ENCODE data around the gene NMT2.

NMT2 gene

DNA sequence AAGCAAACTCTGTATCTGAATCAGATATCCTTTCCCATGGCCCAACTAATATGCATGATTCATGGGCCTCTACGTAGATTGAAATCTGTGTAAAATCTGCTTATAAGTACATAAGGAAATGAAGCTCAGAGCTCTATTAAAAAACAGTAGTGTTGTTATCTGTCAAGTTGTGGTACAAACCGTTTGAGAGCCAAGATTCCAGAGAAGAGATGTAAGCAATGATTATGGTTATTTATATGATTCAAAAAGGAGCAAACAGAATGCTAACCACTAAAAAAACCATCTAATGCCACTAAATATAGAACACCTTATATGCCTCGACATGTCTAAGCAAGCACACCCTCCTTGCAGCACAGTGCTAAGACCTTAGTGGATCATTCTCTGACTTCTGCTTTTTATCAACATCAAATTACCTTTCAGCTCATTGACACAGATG lies 44.7 kb downstream of the NMT2 start:
- no peak for DNase-seq
- no peak overlapping the region for H3K4me2 ChIP-seq (ENCODE audit: low read length)
- H2AK5ac ChIP-seq (ENCODE audit: low read length) = no peak overlapping the region
- H3K56ac ChIP-seq (ENCODE audit: low read length) = no peak overlapping the region
- H3K18ac ChIP-seq (ENCODE audit: low read length) = no peak overlapping the region
- H3K9ac ChIP-seq (ENCODE audit: low read length) = no peak overlapping the region
- no peak overlapping the region for H2BK5ac ChIP-seq (ENCODE audit: low read length)
- no peak overlapping the region for H2BK120ac ChIP-seq (ENCODE audit: low read depth, low read length)
- H3K79me1 ChIP-seq (ENCODE audit: low read length) = no peaks in the 10 kb centered on the region
- no peak overlapping the region for H4K8ac ChIP-seq (ENCODE audit: low read depth, low read length)
- H3K4ac ChIP-seq (ENCODE audit: low read depth, low read length) = no peak overlapping the region
- no peaks in the 10 kb centered on the region for H3K79me2 ChIP-seq (ENCODE audit: control insufficient read depth, insufficient read depth, low read length)
- no CpG with 5 or more reads among the region's 3 CpGs for WGBS (ENCODE audit: extremely low coverage, insufficient coverage, low lambda C conversion rate)
- no peaks in the 10 kb centered on the region for H3K4me1 ChIP-seq (ENCODE audit: control insufficient read depth, low read depth, low read length)
- H4K5ac ChIP-seq (ENCODE audit: low read length) = no peak overlapping the region
- no peaks in the 10 kb centered on the region for H3K36me3 ChIP-seq (ENCODE audit: control insufficient read depth, insufficient read depth, low read length)
- no peaks in the 10 kb centered on the region for H3K27me3 ChIP-seq (ENCODE audit: insufficient read depth, low read length, poor library complexity)
- no peak overlapping the region for H3K27ac ChIP-seq (ENCODE audit: low read depth, low read length)
- no peak overlapping the region for H3K23ac ChIP-seq (ENCODE audit: low read length)
- no peak overlapping the region for H3K4me3 ChIP-seq (ENCODE audit: low read length)
- H2BK15ac ChIP-seq (replicated peaks; ENCODE audit: low read depth) = no peak overlapping the region

GRCh38 chr10:15122477-15123030 lies 45.9 kb downstream of the NMT2 start:
- H2BK5ac ChIP-seq (ENCODE audit: low read length) = no peak overlapping the region
- H3K4me1 ChIP-seq (ENCODE audit: control insufficient read depth, low read depth, low read length) = no peaks in the 10 kb centered on the region
- no peak overlapping the region for H2AK5ac ChIP-seq (ENCODE audit: low read length)
- H3K18ac ChIP-seq (ENCODE audit: low read length) = no peak overlapping the region
- H3K27ac ChIP-seq (ENCODE audit: low read depth, low read length) = no peak overlapping the region
- H3K9ac ChIP-seq (ENCODE audit: low read length) = no peak overlapping the region
- no peak overlapping the region for H2BK120ac ChIP-seq (ENCODE audit: low read depth, low read length)
- H4K8ac ChIP-seq (ENCODE audit: low read depth, low read length) = no peak overlapping the region
- no peak overlapping the region for H3K4ac ChIP-seq (ENCODE audit: low read depth, low read length)
- H3K23ac ChIP-seq (ENCODE audit: low read length) = no peak overlapping the region
- WGBS (ENCODE audit: extremely low coverage, insufficient coverage, low lambda C conversion rate) = no CpG with 5 or more reads among the region's 9 CpGs
- no peak for DNase-seq
- H3K4me3 ChIP-seq (ENCODE audit: low read length) = no peak overlapping the region
- H3K79me1 ChIP-seq (ENCODE audit: low read length) = no peaks in the 10 kb centered on the region
- H3K56ac ChIP-seq (ENCODE audit: low read length) = no peak overlapping the region
- H3K36me3 ChIP-seq (ENCODE audit: control insufficient read depth, insufficient read depth, low read length) = no peaks in the 10 kb centered on the region
- H3K4me2 ChIP-seq (ENCODE audit: low read length) = no peak overlapping the region
- H3K27me3 ChIP-seq (ENCODE audit: insufficient read depth, low read length, poor library complexity) = no peaks in the 10 kb centered on the region
- no peaks in the 10 kb centered on the region for H3K79me2 ChIP-seq (ENCODE audit: control insufficient read depth, insufficient read depth, low read length)
- no peak overlapping the region for H2BK15ac ChIP-seq (replicated peaks; ENCODE audit: low read depth)
- no peak overlapping the region for H4K5ac ChIP-seq (ENCODE audit: low read length)

DNA sequence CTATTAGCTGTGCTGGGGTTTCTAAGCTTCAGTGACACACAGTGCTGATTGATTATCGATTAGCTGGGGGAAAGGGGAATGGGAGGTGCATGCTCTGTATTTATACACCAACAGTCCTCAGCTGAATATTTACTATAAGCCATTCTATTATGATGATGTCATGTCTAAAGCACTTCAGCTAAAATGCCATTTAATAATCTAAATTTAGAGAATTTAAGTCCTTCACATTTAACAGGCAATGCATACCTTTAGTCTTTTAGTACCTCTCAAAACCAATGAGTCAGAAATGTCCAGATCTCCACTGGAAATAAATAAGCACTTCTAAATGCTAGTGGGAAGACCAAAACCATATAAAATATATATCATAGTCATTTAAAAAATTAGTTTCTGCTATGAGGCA lies 46.8 kb downstream of the NMT2 start:
- no peak overlapping the region for H3K56ac ChIP-seq (ENCODE audit: low read length)
- H3K4me1 ChIP-seq (ENCODE audit: control insufficient read depth, low read depth, low read length) = no peaks in the 10 kb centered on the region
- H3K4ac ChIP-seq (ENCODE audit: low read depth, low read length) = no peak overlapping the region
- no peaks in the 10 kb centered on the region for H3K79me1 ChIP-seq (ENCODE audit: low read length)
- H3K4me2 ChIP-seq (ENCODE audit: low read length) = no peak overlapping the region
- no peak overlapping the region for H3K18ac ChIP-seq (ENCODE audit: low read length)
- H4K8ac ChIP-seq (ENCODE audit: low read depth, low read length) = no peak overlapping the region
- H3K27me3 ChIP-seq (ENCODE audit: insufficient read depth, low read length, poor library complexity) = no peaks in the 10 kb centered on the region
- H2BK120ac ChIP-seq (ENCODE audit: low read depth, low read length) = no peak overlapping the region
- no peaks in the 10 kb centered on the region for H3K79me2 ChIP-seq (ENCODE audit: control insufficient read depth, insufficient read depth, low read length)
- no peak overlapping the region for H2AK5ac ChIP-seq (ENCODE audit: low read length)
- H2BK15ac ChIP-seq (replicated peaks; ENCODE audit: low read depth) = no peak overlapping the region
- H3K23ac ChIP-seq (ENCODE audit: low read length) = no peak overlapping the region
- no peak overlapping the region for H3K27ac ChIP-seq (ENCODE audit: low read depth, low read length)
- no peak overlapping the region for H3K9ac ChIP-seq (ENCODE audit: low read length)
- no peak overlapping the region for H2BK5ac ChIP-seq (ENCODE audit: low read length)
- H4K5ac ChIP-seq (ENCODE audit: low read length) = no peak overlapping the region
- no peaks in the 10 kb centered on the region for H3K36me3 ChIP-seq (ENCODE audit: control insufficient read depth, insufficient read depth, low read length)
- no peak overlapping the region for H3K4me3 ChIP-seq (ENCODE audit: low read length)
- no peak for DNase-seq
- no CpG with 5 or more reads among the region's 1 CpG for WGBS (ENCODE audit: extremely low coverage, insufficient coverage, low lambda C conversion rate)

- Histone ChIP-seq H3K36me3 (ENCODE audit: control insufficient read depth, insufficient read depth, low read length) (no peaks in the 10 kb centered on the region), H3K4ac (ENCODE audit: low read depth, low read length) (no peak overlapping the region), H3K27me3 (ENCODE audit: insufficient read depth, low read length, poor library complexity) (no peaks in the 10 kb centered on the region), H2AK5ac (ENCODE audit: low read length) (no peak overlapping the region), H2BK15ac (replicated peaks; ENCODE audit: low read depth) (no peak overlapping the region), H3K18ac (ENCODE audit: low read length) (no peak overlapping the region), H3K56ac (ENCODE audit: low read length) (no peak overlapping the region), H3K23ac (ENCODE audit: low read length) (no peak overlapping the region), H3K9ac (ENCODE audit: low read length) (no peak overlapping the region), H3K27ac (ENCODE audit: low read depth, low read length) (no peak overlapping the region), H3K4me3 (ENCODE audit: low read length) (no peak overlapping the region), H2BK120ac (ENCODE audit: low read depth, low read length) (no peak overlapping the region), H3K79me1 (ENCODE audit: low read length) (no peaks in the 10 kb centered on the region), H2BK5ac (ENCODE audit: low read length) (no peak overlapping the region), H3K4me2 (ENCODE audit: low read length) (no peak overlapping the region), H3K4me1 (ENCODE audit: control insufficient read depth, low read depth, low read length) (no peaks in the 10 kb centered on the region), H4K5ac (ENCODE audit: low read length) (no peak overlapping the region), H3K79me2 (ENCODE audit: control insufficient read depth, insufficient read depth, low read length) (no peaks in the 10 kb centered on the region), H4K8ac (ENCODE audit: low read depth, low read length) (no peak overlapping the region)
- DNase-seq = no peak
- no CpG with 5 or more reads among the region's 5 CpGs for WGBS (ENCODE audit: extremely low coverage, insufficient coverage, low lambda C conversion rate)
These were observed 48.0 kb downstream of the NMT2 start for GRCh38 chr10:15120523-15120922.

GRCh38 chr10:15118615-15119014 lies 49.9 kb downstream of the NMT2 start:
- no peak overlapping the region for H3K27ac ChIP-seq (ENCODE audit: low read depth, low read length)
- no peak overlapping the region for H2BK15ac ChIP-seq (replicated peaks; ENCODE audit: low read depth)
- H2BK5ac ChIP-seq (ENCODE audit: low read length) = no peak overlapping the region
- no peak overlapping the region for H2BK120ac ChIP-seq (ENCODE audit: low read depth, low read length)
- no CpG with 5 or more reads among the region's 1 CpG for WGBS (ENCODE audit: extremely low coverage, insufficient coverage, low lambda C conversion rate)
- no peak overlapping the region for H3K4ac ChIP-seq (ENCODE audit: low read depth, low read length)
- H3K56ac ChIP-seq (ENCODE audit: low read length) = no peak overlapping the region
- H3K36me3 ChIP-seq (ENCODE audit: control insufficient read depth, insufficient read depth, low read length) = peaks cover 1% of the 10 kb centered on the region
- no peak overlapping the region for H4K8ac ChIP-seq (ENCODE audit: low read depth, low read length)
- H3K23ac ChIP-seq (ENCODE audit: low read length) = no peak overlapping the region
- H3K79me1 ChIP-seq (ENCODE audit: low read length) = no peaks in the 10 kb centered on the region
- H3K18ac ChIP-seq (ENCODE audit: low read length) = no peak overlapping the region
- no peak overlapping the region for H3K9ac ChIP-seq (ENCODE audit: low read length)
- no peak overlapping the region for H4K5ac ChIP-seq (ENCODE audit: low read length)
- no peak overlapping the region for H2AK5ac ChIP-seq (ENCODE audit: low read length)
- no peak for DNase-seq
- H3K27me3 ChIP-seq (ENCODE audit: insufficient read depth, low read length, poor library complexity) = no peaks in the 10 kb centered on the region
- H3K4me3 ChIP-seq (ENCODE audit: low read length) = no peak overlapping the region
- no peaks in the 10 kb centered on the region for H3K4me1 ChIP-seq (ENCODE audit: control insufficient read depth, low read depth, low read length)
- H3K79me2 ChIP-seq (ENCODE audit: control insufficient read depth, insufficient read depth, low read length) = no peaks in the 10 kb centered on the region
- no peak overlapping the region for H3K4me2 ChIP-seq (ENCODE audit: low read length)

DNA sequence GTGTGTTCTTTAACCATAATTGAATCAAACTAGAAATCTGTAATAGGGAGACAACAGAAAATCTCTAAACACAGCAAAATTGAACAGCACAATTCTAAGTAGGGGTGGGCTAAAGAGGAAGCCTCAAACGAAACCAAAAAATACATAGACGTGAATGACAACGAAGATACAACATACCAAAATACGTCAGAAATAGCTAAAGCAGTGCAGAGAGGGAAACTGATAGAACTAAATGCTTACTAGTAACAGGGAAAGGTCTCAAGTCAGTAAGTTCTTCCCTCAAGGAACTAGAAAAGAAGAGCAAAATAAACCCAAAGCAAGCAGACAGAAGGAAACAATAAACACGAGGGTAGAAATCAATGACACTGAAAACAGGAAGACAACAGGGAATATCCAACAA lies 52.3 kb downstream of the NMT2 start:
- H2AK5ac ChIP-seq (ENCODE audit: low read length) = no peak overlapping the region
- H3K4me2 ChIP-seq (ENCODE audit: low read length) = no peak overlapping the region
- WGBS (ENCODE audit: extremely low coverage, insufficient coverage, low lambda C conversion rate) = no CpG with 5 or more reads among the region's 5 CpGs
- H3K56ac ChIP-seq (ENCODE audit: low read length) = no peak overlapping the region
- no peak overlapping the region for H4K8ac ChIP-seq (ENCODE audit: low read depth, low read length)
- H3K27me3 ChIP-seq (ENCODE audit: insufficient read depth, low read length, poor library complexity) = no peaks in the 10 kb centered on the region
- no peak overlapping the region for H2BK15ac ChIP-seq (replicated peaks; ENCODE audit: low read depth)
- H2BK120ac ChIP-seq (ENCODE audit: low read depth, low read length) = no peak overlapping the region
- H3K9ac ChIP-seq (ENCODE audit: low read length) = no peak overlapping the region
- no peaks in the 10 kb centered on the region for H3K4me1 ChIP-seq (ENCODE audit: control insufficient read depth, low read depth, low read length)
- H3K23ac ChIP-seq (ENCODE audit: low read length) = no peak overlapping the region
- no peaks in the 10 kb centered on the region for H3K79me2 ChIP-seq (ENCODE audit: control insufficient read depth, insufficient read depth, low read length)
- H3K79me1 ChIP-seq (ENCODE audit: low read length) = no peaks in the 10 kb centered on the region
- no peak for DNase-seq
- H3K36me3 ChIP-seq (ENCODE audit: control insufficient read depth, insufficient read depth, low read length) = peaks cover 1% of the 10 kb centered on the region
- H3K18ac ChIP-seq (ENCODE audit: low read length) = no peak overlapping the region
- no peak overlapping the region for H4K5ac ChIP-seq (ENCODE audit: low read length)
- H2BK5ac ChIP-seq (ENCODE audit: low read length) = no peak overlapping the region
- H3K27ac ChIP-seq (ENCODE audit: low read depth, low read length) = no peak overlapping the region
- no peak overlapping the region for H3K4me3 ChIP-seq (ENCODE audit: low read length)
- no peak overlapping the region for H3K4ac ChIP-seq (ENCODE audit: low read depth, low read length)
